ENCODE results near the gene AOPEP. TPM values are rescaled to one million over a fixed set of nuclear protein-coding genes. Genes with fewer than 3 reads are reported as not detected.

The AOPEP gene
- polyA plus RNA-seq, 1 donor from 2014 or later: 10.0 TPM

- TF ChIP-seq RAD21 (conservative IDR thresholded peaks at IDR 0.05): no peak
- no peak for TF ChIP-seq EP300 (conservative IDR thresholded peaks at IDR 0.05; ENCODE audit: poor library complexity, severe bottlenecking)
Observed at GRCh38 chr9:95060916-95061315, 334.4 kb downstream of the AOPEP start (continued).

DNA sequence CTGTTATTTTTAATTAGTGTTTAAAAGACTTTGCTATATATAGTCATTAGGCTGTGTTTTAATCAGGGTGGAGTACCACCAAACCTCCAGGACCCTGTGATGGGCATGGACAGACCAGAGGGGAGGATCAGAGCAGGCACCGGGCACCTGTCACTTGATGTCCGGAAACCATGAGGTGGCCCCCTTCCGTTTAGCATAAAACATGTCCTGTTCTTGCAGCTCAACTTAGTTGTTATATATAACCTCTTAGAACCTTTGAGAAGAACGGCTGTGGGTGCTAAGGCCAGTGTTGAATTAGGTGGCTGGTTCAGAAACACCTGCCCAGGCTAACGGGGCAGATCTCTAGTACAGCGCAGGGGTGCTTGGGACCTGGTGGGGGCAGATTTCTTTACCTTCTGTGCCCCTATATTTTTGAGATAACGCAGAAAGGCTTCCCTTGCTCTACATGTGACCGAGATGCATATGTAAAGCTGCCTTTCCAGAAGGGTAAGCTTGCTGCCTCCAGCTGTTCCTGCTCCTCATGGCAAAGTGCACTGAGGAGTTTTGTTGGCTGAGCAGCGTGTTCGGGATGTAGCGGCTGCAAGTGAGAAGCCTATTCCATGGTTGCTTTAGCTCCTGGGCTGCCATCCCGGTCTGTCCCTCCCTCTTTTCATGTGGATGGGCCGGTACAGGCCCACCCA, 335.6 kb downstream of the AOPEP start:
- TF ChIP-seq, protein P1, sequence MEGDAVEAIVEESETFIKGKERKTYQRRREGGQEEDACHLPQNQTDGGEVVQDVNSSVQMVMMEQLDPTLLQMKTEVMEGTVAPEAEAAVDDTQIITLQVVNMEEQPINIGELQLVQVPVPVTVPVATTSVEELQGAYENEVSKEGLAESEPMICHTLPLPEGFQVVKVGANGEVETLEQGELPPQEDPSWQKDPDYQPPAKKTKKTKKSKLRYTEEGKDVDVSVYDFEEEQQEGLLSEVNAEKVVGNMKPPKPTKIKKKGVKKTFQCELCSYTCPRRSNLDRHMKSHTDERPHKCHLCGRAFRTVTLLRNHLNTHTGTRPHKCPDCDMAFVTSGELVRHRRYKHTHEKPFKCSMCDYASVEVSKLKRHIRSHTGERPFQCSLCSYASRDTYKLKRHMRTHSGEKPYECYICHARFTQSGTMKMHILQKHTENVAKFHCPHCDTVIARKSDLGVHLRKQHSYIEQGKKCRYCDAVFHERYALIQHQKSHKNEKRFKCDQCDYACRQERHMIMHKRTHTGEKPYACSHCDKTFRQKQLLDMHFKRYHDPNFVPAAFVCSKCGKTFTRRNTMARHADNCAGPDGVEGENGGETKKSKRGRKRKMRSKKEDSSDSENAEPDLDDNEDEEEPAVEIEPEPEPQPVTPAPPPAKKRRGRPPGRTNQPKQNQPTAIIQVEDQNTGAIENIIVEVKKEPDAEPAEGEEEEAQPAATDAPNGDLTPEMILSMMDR (IDR thresholded peaks at IDR 0.05; ENCODE audit: poor library complexity, severe bottlenecking): no peak
- no peak for TF ChIP-seq EP300 (conservative IDR thresholded peaks at IDR 0.05; ENCODE audit: poor library complexity, severe bottlenecking)
- TF ChIP-seq EZH2 (IDR thresholded peaks at IDR 0.05; ENCODE audit: borderline replicate concordance, insufficient read depth, low read length, poor library complexity, severe bottlenecking): no peak
- TF ChIP-seq TAF1 (IDR thresholded peaks at IDR 0.05; ENCODE audit: low read depth): no peak
- TF ChIP-seq RAD21 (conservative IDR thresholded peaks at IDR 0.05): no peak
- TF ChIP-seq, protein P2, sequence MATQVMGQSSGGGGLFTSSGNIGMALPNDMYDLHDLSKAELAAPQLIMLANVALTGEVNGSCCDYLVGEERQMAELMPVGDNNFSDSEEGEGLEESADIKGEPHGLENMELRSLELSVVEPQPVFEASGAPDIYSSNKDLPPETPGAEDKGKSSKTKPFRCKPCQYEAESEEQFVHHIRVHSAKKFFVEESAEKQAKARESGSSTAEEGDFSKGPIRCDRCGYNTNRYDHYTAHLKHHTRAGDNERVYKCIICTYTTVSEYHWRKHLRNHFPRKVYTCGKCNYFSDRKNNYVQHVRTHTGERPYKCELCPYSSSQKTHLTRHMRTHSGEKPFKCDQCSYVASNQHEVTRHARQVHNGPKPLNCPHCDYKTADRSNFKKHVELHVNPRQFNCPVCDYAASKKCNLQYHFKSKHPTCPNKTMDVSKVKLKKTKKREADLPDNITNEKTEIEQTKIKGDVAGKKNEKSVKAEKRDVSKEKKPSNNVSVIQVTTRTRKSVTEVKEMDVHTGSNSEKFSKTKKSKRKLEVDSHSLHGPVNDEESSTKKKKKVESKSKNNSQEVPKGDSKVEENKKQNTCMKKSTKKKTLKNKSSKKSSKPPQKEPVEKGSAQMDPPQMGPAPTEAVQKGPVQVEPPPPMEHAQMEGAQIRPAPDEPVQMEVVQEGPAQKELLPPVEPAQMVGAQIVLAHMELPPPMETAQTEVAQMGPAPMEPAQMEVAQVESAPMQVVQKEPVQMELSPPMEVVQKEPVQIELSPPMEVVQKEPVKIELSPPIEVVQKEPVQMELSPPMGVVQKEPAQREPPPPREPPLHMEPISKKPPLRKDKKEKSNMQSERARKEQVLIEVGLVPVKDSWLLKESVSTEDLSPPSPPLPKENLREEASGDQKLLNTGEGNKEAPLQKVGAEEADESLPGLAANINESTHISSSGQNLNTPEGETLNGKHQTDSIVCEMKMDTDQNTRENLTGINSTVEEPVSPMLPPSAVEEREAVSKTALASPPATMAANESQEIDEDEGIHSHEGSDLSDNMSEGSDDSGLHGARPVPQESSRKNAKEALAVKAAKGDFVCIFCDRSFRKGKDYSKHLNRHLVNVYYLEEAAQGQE (IDR thresholded peaks at IDR 0.05; ENCODE audit: borderline replicate concordance): no peak
- TF ChIP-seq SMC3 (conservative IDR thresholded peaks at IDR 0.05; ENCODE audit: poor library complexity): no peak
- TF ChIP-seq MXI1 (conservative IDR thresholded peaks at IDR 0.05; ENCODE audit: poor library complexity, severe bottlenecking): no peak
- no peak for TF ChIP-seq POLR2AphosphoS5 (IDR thresholded peaks at IDR 0.05)
- Histone ChIP-seq H3K9me3 (ENCODE audit: low read length) (no peaks in the 10 kb centered on the region), H3K27me3 (ENCODE audit: insufficient read depth, low read depth, low read length) (no peaks in the 10 kb centered on the region), H2AFZ (ENCODE audit: low read depth, low read length) (no peak overlapping the region), H3K79me2 (replicated peaks; ENCODE audit: insufficient read depth, low read length) (no peaks in the 10 kb centered on the region), H3K4me2 (ENCODE audit: low read length) (no peak overlapping the region), H3K9me2 (ENCODE audit: insufficient read depth, low read length) (no peaks in the 10 kb centered on the region), H3K9ac (ENCODE audit: low read length) (no peak overlapping the region), H3K36me3 (ENCODE audit: insufficient read depth, low read length) (no peaks in the 10 kb centered on the region), H3F3A (ENCODE audit: insufficient read depth, low read length, poor library complexity, severe bottlenecking) (no peaks in the 10 kb centered on the region), H3K4me3 (ENCODE audit: low read length) (no peak overlapping the region), H4K20me1 (ENCODE audit: insufficient read depth) (no peaks in the 10 kb centered on the region), H3K27ac (ENCODE audit: low read length) (no peak overlapping the region)

GRCh38 chr9:95062596-95063065, 336.1 kb downstream of the AOPEP start:
- H3K4me2 ChIP-seq (ENCODE audit: low read length): no peak overlapping the region
- no peaks in the 10 kb centered on the region for H4K20me1 ChIP-seq (ENCODE audit: insufficient read depth)
- no peaks in the 10 kb centered on the region for H3K9me2 ChIP-seq (ENCODE audit: insufficient read depth, low read length)
- no peak overlapping the region for H3K27ac ChIP-seq (ENCODE audit: low read length)
- H3K27me3 ChIP-seq (ENCODE audit: insufficient read depth, low read depth, low read length): no peaks in the 10 kb centered on the region
- H3K9ac ChIP-seq (ENCODE audit: low read length): no peak overlapping the region
- H3K36me3 ChIP-seq (ENCODE audit: insufficient read depth, low read length): no peaks in the 10 kb centered on the region
- no peak overlapping the region for H3K4me3 ChIP-seq (ENCODE audit: low read length)
- H3F3A ChIP-seq (ENCODE audit: insufficient read depth, low read length, poor library complexity, severe bottlenecking): no peaks in the 10 kb centered on the region
- H3K79me2 ChIP-seq (replicated peaks; ENCODE audit: insufficient read depth, low read length): no peaks in the 10 kb centered on the region
- H2AFZ ChIP-seq (ENCODE audit: low read depth, low read length): no peak overlapping the region
- H3K9me3 ChIP-seq (ENCODE audit: low read length): no peaks in the 10 kb centered on the region
- TF ChIP-seq MXI1 (conservative IDR thresholded peaks at IDR 0.05; ENCODE audit: poor library complexity, severe bottlenecking) (no peak), SMC3 (conservative IDR thresholded peaks at IDR 0.05; ENCODE audit: poor library complexity) (no peak), RAD21 (conservative IDR thresholded peaks at IDR 0.05) (no peak), TAF1 (IDR thresholded peaks at IDR 0.05; ENCODE audit: low read depth) (no peak), EP300 (conservative IDR thresholded peaks at IDR 0.05; ENCODE audit: poor library complexity, severe bottlenecking) (no peak), POLR2AphosphoS5 (IDR thresholded peaks at IDR 0.05) (no peak), EZH2 (IDR thresholded peaks at IDR 0.05; ENCODE audit: borderline replicate concordance, insufficient read depth, low read length, poor library complexity, severe bottlenecking) (no peak)
- TF ChIP-seq, protein P2 (IDR thresholded peaks at IDR 0.05; ENCODE audit: borderline replicate concordance): no peak
- TF ChIP-seq, protein P1 (IDR thresholded peaks at IDR 0.05; ENCODE audit: poor library complexity, severe bottlenecking): no peak
